Fibroblast of lung (primary cell): ENCODE data around the gene MUSK.

Experiments
- CTCF ChIP-seq, 2 donors: IDR thresholded peaks in 1 of 2; conservative IDR thresholded peaks in 1 of 2; 1 replicate in 1 of 2; 2 replicates in 1 of 2; pipeline ENCODE4 v1.5.1; 2011 to 2012; ENCODE audit warnings: low read length in 2 of 2, control low read depth in 1 of 2, inconsistent platforms in 1 of 2, low read depth in 1 of 2, mild to moderate bottlenecking in 1 of 2
- EZH2 ChIP-seq: IDR thresholded peaks from 2 replicates; pipeline ENCODE4 v1.5.1; 2012; ENCODE audit warnings: low read length, control low read depth, mild to moderate bottlenecking; ENCODE audit errors: missing control alignments

GRCh38 chr9:110710420-110710819 lies 41.8 kb downstream of the MUSK start:
- TF ChIP-seq CTCF (conservative IDR thresholded peaks at IDR 0.05 in 1 of 2, IDR thresholded peaks at IDR 0.05 in 1 of 2; ENCODE audit: low read depth in 1 of 2, low read length in 2 of 2), result no peak
- TF ChIP-seq EZH2, result no peak
